ENCODE results near the gene MGRN1. TPM values are rescaled to one million over a fixed set of nuclear protein-coding genes. Genes with fewer than 3 reads are reported as not detected.

Gene MGRN1
- total RNA-seq, 1 experiment from 2014 or later, result 72.3 TPM

DNA sequence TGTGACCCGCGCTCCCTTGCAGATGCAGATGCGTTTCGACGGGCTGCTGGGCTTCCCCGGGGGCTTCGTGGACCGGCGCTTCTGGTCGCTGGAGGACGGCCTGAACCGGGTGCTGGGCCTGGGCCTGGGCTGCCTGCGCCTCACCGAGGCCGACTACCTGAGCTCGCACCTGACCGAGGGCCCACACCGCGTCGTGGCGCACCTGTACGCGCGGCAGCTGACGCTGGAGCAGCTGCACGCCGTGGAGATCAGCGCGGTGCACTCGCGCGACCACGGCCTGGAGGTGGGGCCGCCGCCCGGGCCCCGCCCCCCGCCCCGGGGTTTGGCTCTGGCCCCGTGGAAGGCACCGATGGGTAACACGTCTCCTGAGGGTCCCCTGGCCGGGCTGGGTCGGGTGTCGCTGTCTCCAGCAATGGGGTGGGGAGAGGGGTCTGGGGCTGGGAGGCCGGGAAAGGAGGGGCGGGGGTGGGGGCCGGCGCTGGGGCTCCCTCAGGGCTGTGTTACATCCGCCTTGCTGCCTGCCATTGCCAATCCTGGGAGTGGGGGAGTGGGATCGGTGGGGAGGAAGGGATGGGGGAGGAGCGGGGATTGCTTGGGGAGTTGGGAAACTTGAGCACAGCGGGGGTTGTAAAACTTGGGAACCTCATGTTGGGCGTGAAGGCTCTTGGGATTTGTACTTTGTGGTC lies 69.5 kb downstream of the MGRN1 start:
- Mint-ChIP-seq H3K4me1 (ENCODE audit: low read depth, unreplicated experiment) (no peaks in the 10 kb centered on the region), H3K27me3 (ENCODE audit: insufficient read depth, unreplicated experiment) (no peaks in the 10 kb centered on the region), H3K36me3 (ENCODE audit: insufficient read depth, unreplicated experiment) (peaks cover 42% of the 10 kb centered on the region), H3K4me3 (ENCODE audit: unreplicated experiment) (peak overlapping the region; percentile 76), H3K9me3 (ENCODE audit: unreplicated experiment) (no peaks in the 10 kb centered on the region), H3K27ac (ENCODE audit: unreplicated experiment) (peak overlapping the region; percentile 63)
- Histone ChIP-seq H3K27me3 (replicated peaks; ENCODE audit: control insufficient read depth, insufficient read depth, low read length) (no peaks in the 10 kb centered on the region), H3K4me1 (0 out of 2 replicates have a peak, but pooled peaks cover 6% of the 10 kb centered on the region), H3K4me3 (ENCODE audit: low read depth, low read length) (peak overlapping the region; percentile 100), H3K9me3 (no peaks in the 10 kb centered on the region), H3K36me3 (ENCODE audit: control insufficient read depth, insufficient read depth, low read length) (no peaks in the 10 kb centered on the region; the same call in 1 of the 2 replicates)
- BruUV-seq (replicated peaks), result TSS peak; percentile 18
- CTCF ChIA-PET, result interaction anchor here (1.1 to 2.0 kb wide), 2 partner anchors 40 to 94 kb away, joined by 3 to 6 read pairs; partner anchors contain the start of genes ANKS3, DNAAF8 and SEPTIN12
- TF ChIP-seq, protein P1, sequence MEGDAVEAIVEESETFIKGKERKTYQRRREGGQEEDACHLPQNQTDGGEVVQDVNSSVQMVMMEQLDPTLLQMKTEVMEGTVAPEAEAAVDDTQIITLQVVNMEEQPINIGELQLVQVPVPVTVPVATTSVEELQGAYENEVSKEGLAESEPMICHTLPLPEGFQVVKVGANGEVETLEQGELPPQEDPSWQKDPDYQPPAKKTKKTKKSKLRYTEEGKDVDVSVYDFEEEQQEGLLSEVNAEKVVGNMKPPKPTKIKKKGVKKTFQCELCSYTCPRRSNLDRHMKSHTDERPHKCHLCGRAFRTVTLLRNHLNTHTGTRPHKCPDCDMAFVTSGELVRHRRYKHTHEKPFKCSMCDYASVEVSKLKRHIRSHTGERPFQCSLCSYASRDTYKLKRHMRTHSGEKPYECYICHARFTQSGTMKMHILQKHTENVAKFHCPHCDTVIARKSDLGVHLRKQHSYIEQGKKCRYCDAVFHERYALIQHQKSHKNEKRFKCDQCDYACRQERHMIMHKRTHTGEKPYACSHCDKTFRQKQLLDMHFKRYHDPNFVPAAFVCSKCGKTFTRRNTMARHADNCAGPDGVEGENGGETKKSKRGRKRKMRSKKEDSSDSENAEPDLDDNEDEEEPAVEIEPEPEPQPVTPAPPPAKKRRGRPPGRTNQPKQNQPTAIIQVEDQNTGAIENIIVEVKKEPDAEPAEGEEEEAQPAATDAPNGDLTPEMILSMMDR (IDR thresholded peaks at IDR 0.05; ENCODE audit: insufficient read depth in 1 of 2, low read depth in 1 of 2, low read length in 1 of 2, severe bottlenecking in 1 of 2, unreplicated experiment in 1 of 2), result no peak
- intact Hi-C loops (cut with micrococcal nuclease; ENCODE audit: unreplicated experiment), result loop anchor here (2.0 to 5.0 kb wide), 3 partner anchors 73 to 263 kb away; partner anchors contain the start of genes ROGDI and ZNF500
- peak; percentile 49 to 64 for DNase-seq
- POLR2A ChIA-PET, result interaction anchor here (2.1 kb wide), 1 partner anchor 40 kb away, joined by 11 read pairs; the partner anchor contains the start of genes ANKS3 and DNAAF8

DNA sequence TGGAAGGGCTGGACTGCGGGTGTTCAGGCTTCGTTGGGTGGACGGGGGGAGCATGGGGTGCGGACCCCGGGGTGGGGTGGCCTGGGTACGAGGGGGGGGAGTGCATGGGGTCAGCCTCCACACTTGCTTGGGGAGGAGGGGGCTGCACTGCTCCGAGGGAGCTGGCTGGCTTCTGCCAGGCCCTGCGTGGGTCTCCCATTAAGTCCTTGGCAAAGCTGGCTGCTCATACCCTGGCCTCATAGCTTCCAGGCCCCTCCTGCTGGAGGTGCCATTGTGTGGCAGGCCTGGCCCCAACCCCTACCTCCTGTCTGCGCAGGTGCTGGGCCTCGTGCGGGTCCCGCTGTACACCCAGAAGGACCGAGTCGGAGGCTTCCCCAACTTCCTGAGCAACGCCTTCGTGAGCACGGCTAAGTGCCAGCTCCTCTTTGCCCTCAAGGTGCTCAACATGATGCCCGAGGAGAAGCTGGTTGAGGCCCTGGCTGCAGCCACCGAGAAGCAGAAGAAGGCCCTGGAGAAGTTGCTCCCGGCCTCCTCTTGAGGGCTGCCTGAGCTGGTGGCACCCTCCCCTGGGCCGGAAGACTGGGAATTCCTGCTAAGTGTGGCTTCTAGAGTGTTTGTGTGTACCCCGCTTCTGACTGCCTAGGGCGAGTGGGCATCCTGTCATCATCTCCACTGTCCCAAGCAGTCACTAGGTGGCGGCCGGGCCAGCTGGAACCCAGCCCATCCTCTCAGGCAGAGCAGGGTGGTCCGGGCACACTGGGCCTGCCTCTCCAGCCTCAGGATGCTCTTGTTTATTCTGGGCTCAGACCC lies 70.2 kb downstream of the MGRN1 start:
- BruUV-seq (replicated peaks), result TSS peak; percentile 14
- peak overlapping the region; percentile 76 for H3K4me3 Mint-ChIP-seq (ENCODE audit: unreplicated experiment)
- Histone ChIP-seq H3K4me3 (ENCODE audit: low read depth, low read length) (peak overlapping the region; percentile 100), H3K9me3 (no peaks in the 10 kb centered on the region), H3K27me3 (replicated peaks; ENCODE audit: control insufficient read depth, insufficient read depth, low read length) (no peaks in the 10 kb centered on the region), H3K36me3 (ENCODE audit: control insufficient read depth, insufficient read depth, low read length) (no peaks in the 10 kb centered on the region; the same call in 1 of the 2 replicates), H3K4me1 (0 out of 2 replicates have a peak, but pooled peaks cover 6% of the 10 kb centered on the region)
- TF ChIP-seq, protein P1 (IDR thresholded peaks at IDR 0.05; ENCODE audit: insufficient read depth in 1 of 2, low read depth in 1 of 2, low read length in 1 of 2, severe bottlenecking in 1 of 2, unreplicated experiment in 1 of 2), result no peak
- no peaks in the 10 kb centered on the region for H3K27me3 Mint-ChIP-seq (ENCODE audit: insufficient read depth, unreplicated experiment)
- H3K36me3 Mint-ChIP-seq (ENCODE audit: insufficient read depth, unreplicated experiment), result peaks cover 49% of the 10 kb centered on the region
- CTCF ChIA-PET, result interaction anchor here (2.0 kb wide), 1 partner anchor 93 kb away, joined by 6 read pairs; the partner anchor contains the start of gene SEPTIN12
- no peaks in the 10 kb centered on the region for H3K9me3 Mint-ChIP-seq (ENCODE audit: unreplicated experiment)
- intact Hi-C loops (cut with micrococcal nuclease; ENCODE audit: unreplicated experiment), result loop anchor here (5.0 kb wide), 1 partner anchor 107 kb away; the partner anchor contains the start of gene ROGDI
- no peak overlapping the region for H3K27ac Mint-ChIP-seq (ENCODE audit: unreplicated experiment)
- H3K4me1 Mint-ChIP-seq (ENCODE audit: low read depth, unreplicated experiment), result no peaks in the 10 kb centered on the region
- DNase-seq, result peak in 1 of 2 experiments; percentile 32
- POLR2A ChIA-PET, result no interaction called here
